HepG2 (cell line): Measurements from ENCODE around the gene GJC2. TPM values are rescaled to one million over a fixed set of nuclear protein-coding genes. Genes with fewer than 3 reads are reported as not detected.

Experiments
- ATAC-seq: fragments of 200-7000 bp; cut with Tn5 transposase; 3 replicates; pipeline ENCODE4 v1.9.1; 2020; ENCODE audit warnings: mild to moderate bottlenecking, moderate library complexity
- BruUV-seq: library from RNA; stranded (reverse); fragments of 400-500 nt; replicated peaks from 2 replicates; lab custom pipeline; 2021; lab: Mats Ljungman, UMichigan
- CTCF ChIA-PET: fragments of 300-600 bp; formaldehyde crosslinking; extraction: SDS; loops from one replicate; lab custom pipeline; 2021; ENCODE audit warnings: low total read pairs, inconsistent platforms, low intra/inter-chr PET ratio; lab: Yijun Ruan, JAX
- POLR2A ChIA-PET: fragments of 350-600 bp; sonication (Branson Sonifier 250); formaldehyde crosslinking; loops from one replicate; lab custom pipeline; 2020; ENCODE audit warnings: antibody characterized with exemption, inconsistent platforms; lab: Yijun Ruan, JAX
- DNase-seq: peaks from one replicate; pipeline ENCODE4 v3.0.0-alpha.2; 2015; ENCODE audit warnings: low spot score
- FAIRE-seq: peaks from 3 replicates; lab custom pipeline; 2011; peaks lifted over from hg19 to GRCh38; lab: Jason Lieb, UNC
- H2AFZ ChIP-seq: one replicate; pipeline ENCODE4 v1.6.1; 2011; ENCODE audit warnings: low read length, inconsistent platforms
- H3K27ac ChIP-seq: fragments of 300-600 bp; 3 replicates; pipeline ENCODE4 v1.8.0; 2011; ENCODE audit warnings: mixed run types, mild to moderate bottlenecking, mixed read lengths, low read length, inconsistent platforms; ENCODE audit not compliant: insufficient read depth; ENCODE audit errors: extremely low read length
- H3K27me3 ChIP-seq, 2 experiments: fragments of 200-600 bp in 1 of 2; 2 replicates in 1 of 2; 3 replicates in 1 of 2; pipeline versions ENCODE4 v1.6.0 to v1.8.0; 2011; ENCODE audit warnings: low read length in 2 of 2, mild to moderate bottlenecking in 2 of 2, moderate library complexity in 2 of 2, inconsistent platforms in 1 of 2; ENCODE audit not compliant: insufficient read depth in 2 of 2, control insufficient read depth in 1 of 2
- H3K36me3 ChIP-seq, 2 experiments: fragments of 200-600 bp in 1 of 2; replicated peaks in 1 of 2; 2 replicates in 1 of 2; 3 replicates in 1 of 2; pipeline versions ENCODE4 v1.5.1 to v1.8.0; 2011; ENCODE audit warnings: low read length in 2 of 2, inconsistent platforms in 1 of 2; ENCODE audit not compliant: insufficient read depth in 2 of 2, control insufficient read depth in 1 of 2
- H3K4me1 ChIP-seq: 2 replicates; pipeline ENCODE4 v1.5.1; 2012; ENCODE audit warnings: low read length, inconsistent platforms; ENCODE audit not compliant: insufficient read depth
- H3K4me2 ChIP-seq: 2 replicates; pipeline ENCODE4 v1.6.0; 2011; ENCODE audit warnings: low read depth, low read length, inconsistent platforms
- H3K4me3 ChIP-seq, 3 experiments: fragments of 200-600 bp in 1 of 3; sonication (generic), shearing (Covaris generic) in 1 of 3; replicated peaks in 1 of 3; 2 replicates each; pipeline ENCODE4 v1.5.1; 2011 to 2016; ENCODE audit warnings: low read length in 3 of 3, inconsistent platforms in 2 of 3, low read depth in 2 of 3, mild to moderate bottlenecking in 2 of 3, control low read depth in 1 of 3, mixed read lengths in 1 of 3; ENCODE audit not compliant: insufficient read depth in 1 of 3
- H3K79me2 ChIP-seq: one replicate; pipeline ENCODE4 v1.6.1; 2011; ENCODE audit warnings: low read length, inconsistent platforms; ENCODE audit not compliant: insufficient read depth
- H3K9ac ChIP-seq: 2 replicates; pipeline ENCODE4 v1.6.0; 2011; ENCODE audit warnings: mild to moderate bottlenecking, low read depth, low read length, inconsistent platforms; ENCODE audit not compliant: insufficient read depth
- H3K9me3 ChIP-seq: 2 replicates; pipeline ENCODE4 v1.5.1; 2012; ENCODE audit warnings: mild to moderate bottlenecking, low read length
- H4K20me1 ChIP-seq: 2 replicates; pipeline ENCODE4 v1.6.0; 2011; ENCODE audit warnings: inconsistent platforms, mild to moderate bottlenecking, low read length, moderate library complexity; ENCODE audit not compliant: insufficient read depth
- HCFC1 ChIP-seq: fragments of 150-350 bp; IDR thresholded peaks from 2 replicates; pipeline ENCODE4 v1.6.1; 2014; ENCODE audit warnings: low read depth, low read length
- HMG20B ChIP-seq: conservative IDR thresholded peaks from 2 replicates; pipeline ENCODE4 v1.6.1; 2016; ENCODE audit warnings: missing genetic modification reagents, missing compliant biosample characterization
- ZMYM3 ChIP-seq: sonication (generic); formaldehyde crosslinking; IDR thresholded peaks from 2 replicates; pipeline ENCODE4 v1.5.1; 2020; ENCODE audit warnings: mild to moderate bottlenecking, missing genetic modification reagents
- ZNF225 ChIP-seq: sonication (generic); formaldehyde crosslinking; IDR thresholded peaks from 2 replicates; pipeline ENCODE4 v1.4.0; 2020; ENCODE audit warnings: mild to moderate bottlenecking, missing genetic modification reagents
- ZNF430 ChIP-seq: sonication (generic); formaldehyde crosslinking; IDR thresholded peaks from 2 replicates; pipeline ENCODE4 v1.9.0; 2021; ENCODE audit warnings: mild to moderate bottlenecking, missing genetic modification reagents
- WGBS: methylation state at CpG from one replicate; pipeline ENCODE4 v1.1.6; 2017; ENCODE audit warnings: low lambda C conversion rate; 5-methylcytosine and 5-hydroxymethylcytosine counted together
- in situ Hi-C: cut with HindIII; loops from 2 replicates; pipeline ENCODE4 v1.10.0; 2017; ENCODE audit warnings: low pct_unique_long_range_greater_than_20kb; ENCODE audit not compliant: extremely low pct_ligation_motif_present
- intact Hi-C: fragments of 100-400 bp; cut with micrococcal nuclease; formaldehyde crosslinking; loops from one replicate; pipeline ENCODE4 v1.10.0; 2022; ENCODE audit not compliant: unreplicated experiment
- polyA plus RNA-seq, 8 experiments: library from polyadenylated mRNA; depleted of rRNA in 3 of 8; stranded (reverse) in 7 of 8; unstranded in 1 of 8; fragments of >200 nt; fragmentation: Illumina TruSeq in 4 of 8; extraction: Trizol in 4 of 8; gene quantifications; 2 replicates each; pipeline versions ENCODE4 v1.2.1 to v1.2.3, GENCODE V29; 2011 to 2016; ENCODE audit warnings: low read depth in 4 of 8, missing spikeins in 1 of 8, mixed read lengths in 1 of 8; ENCODE audit not compliant: insufficient read depth in 1 of 8
- total RNA-seq, 5 experiments: library from RNA; depleted of rRNA; stranded (reverse); fragments of >200 nt; fragmentation: Illumina TruSeq; extraction: Trizol; gene quantifications; 2 replicates each; pipeline ENCODE4 v1.2.3, GENCODE V29; 2016; ENCODE audit warnings: low read depth in 1 of 5
- TF ChIP-seq, protein P1 (sequence below): sonication (generic); IDR thresholded peaks from 2 replicates; pipeline ENCODE4 v1.6.1; 2016; ENCODE audit warnings: low read depth, borderline replicate concordance
- TF ChIP-seq, protein P2 (sequence below): sonication (generic); formaldehyde crosslinking; IDR thresholded peaks from 2 replicates; pipeline ENCODE4 v1.5.0; 2020; ENCODE audit warnings: missing genetic modification reagents
- TF ChIP-seq, protein P3 (sequence below), 2 experiments: sonication (generic) in 1 of 2; formaldehyde crosslinking in 1 of 2; IDR thresholded peaks; 2 replicates each; pipeline versions ENCODE4 v1.5.1 to v1.6.1; 2011 to 2020; ENCODE audit warnings: borderline replicate concordance in 1 of 2, low read depth in 1 of 2, low read length in 1 of 2, mild to moderate bottlenecking in 1 of 2, missing genetic modification reagents in 1 of 2, moderate library complexity in 1 of 2

GJC2 gene
- total and polyA plus RNA-seq, 2 of the 13 experiments (the other 11 are each of a cell fraction or from before 2014, with no cell fraction given), result 1.6 to 3.8 TPM

GRCh38 chr1:228176024-228176395, 26.3 kb downstream of the GJC2 start:
- no peaks in the 10 kb centered on the region for H3K4me1 ChIP-seq
- ChIA-PET CTCF (no interaction called here), POLR2A (no interaction called here)
- in situ Hi-C loops (loop anchor here (5.0 kb wide), 1 partner anchor 39 kb away; no protein-coding TSS in a partner anchor), intact Hi-C loops (no loop called here)
- H4K20me1 ChIP-seq, result 0 out of 2 replicates have a peak, but pooled peaks cover 2% of the 10 kb centered on the region
- no peaks in the 10 kb centered on the region for H3K79me2 ChIP-seq
- no peak overlapping the region for H2AFZ ChIP-seq
- no peak overlapping the region for H3K27ac ChIP-seq
- H3K36me3 ChIP-seq, result no peaks in the 10 kb centered on the region; a peak in 1 of 5 replicates
- DNase-seq, result no peak
- TF ChIP-seq ZMYM3 (no peak), HMG20B (CRISPR knock-in tag) (no peak), ZNF225 (CRISPR knock-in tag) (no peak)
- TF ChIP-seq, protein P1, sequence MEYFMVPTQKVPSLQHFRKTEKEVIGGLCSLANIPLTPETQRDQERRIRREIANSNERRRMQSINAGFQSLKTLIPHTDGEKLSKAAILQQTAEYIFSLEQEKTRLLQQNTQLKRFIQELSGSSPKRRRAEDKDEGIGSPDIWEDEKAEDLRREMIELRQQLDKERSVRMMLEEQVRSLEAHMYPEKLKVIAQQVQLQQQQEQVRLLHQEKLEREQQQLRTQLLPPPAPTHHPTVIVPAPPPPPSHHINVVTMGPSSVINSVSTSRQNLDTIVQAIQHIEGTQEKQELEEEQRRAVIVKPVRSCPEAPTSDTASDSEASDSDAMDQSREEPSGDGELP, result no peak
- FAIRE-seq, result no peak
- 100% methylated on average over 1 of the region's 4 CpGs for WGBS
- no peak overlapping the region for H3K9ac ChIP-seq
- BruUV-seq, result no TSS peak
- H3K9me3 ChIP-seq, result no peaks in the 10 kb centered on the region
- no peak overlapping the region for H3K4me3 ChIP-seq
- no peak for ATAC-seq
- no peak overlapping the region for H3K4me2 ChIP-seq
- H3K27me3 ChIP-seq, result no peaks in the 10 kb centered on the region; a peak in 1 of 5 replicates

DNA sequence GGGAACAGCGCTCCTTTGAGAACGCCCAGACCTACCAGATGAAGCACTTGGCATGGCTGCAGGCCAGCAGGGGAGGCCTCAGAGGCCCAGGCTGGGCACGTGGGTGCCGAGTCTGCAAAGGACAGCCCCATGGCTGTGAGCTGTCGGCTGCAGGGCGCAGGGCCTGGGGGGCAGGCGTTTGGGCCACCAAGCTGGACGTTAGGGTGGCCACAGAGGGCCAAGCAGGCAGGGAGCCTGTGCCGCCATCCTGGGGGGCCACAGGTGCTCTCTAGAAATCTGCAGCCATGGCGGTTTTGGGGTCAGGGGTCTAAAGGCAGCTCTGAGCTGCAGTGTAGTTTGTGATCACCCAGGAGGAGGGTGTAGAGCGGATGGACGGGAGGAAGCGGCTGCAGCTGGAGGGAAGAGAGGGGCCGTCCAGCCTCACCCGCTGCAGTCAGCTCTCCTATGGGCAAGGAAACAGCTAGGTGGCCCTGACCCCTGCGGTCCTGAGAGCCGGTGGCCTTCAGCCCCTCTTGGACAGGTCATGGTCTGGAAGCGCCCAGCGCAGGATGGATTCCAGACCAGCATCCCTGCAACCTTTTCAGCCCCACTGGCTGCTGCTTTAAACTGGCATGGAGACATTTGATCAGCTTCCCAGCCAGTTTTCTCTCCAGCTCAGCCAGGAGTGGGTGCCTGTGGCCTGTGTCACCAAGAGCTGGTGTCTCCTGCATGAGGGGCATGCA, 26.9 kb downstream of the GJC2 start:
- TF ChIP-seq, protein P2, sequence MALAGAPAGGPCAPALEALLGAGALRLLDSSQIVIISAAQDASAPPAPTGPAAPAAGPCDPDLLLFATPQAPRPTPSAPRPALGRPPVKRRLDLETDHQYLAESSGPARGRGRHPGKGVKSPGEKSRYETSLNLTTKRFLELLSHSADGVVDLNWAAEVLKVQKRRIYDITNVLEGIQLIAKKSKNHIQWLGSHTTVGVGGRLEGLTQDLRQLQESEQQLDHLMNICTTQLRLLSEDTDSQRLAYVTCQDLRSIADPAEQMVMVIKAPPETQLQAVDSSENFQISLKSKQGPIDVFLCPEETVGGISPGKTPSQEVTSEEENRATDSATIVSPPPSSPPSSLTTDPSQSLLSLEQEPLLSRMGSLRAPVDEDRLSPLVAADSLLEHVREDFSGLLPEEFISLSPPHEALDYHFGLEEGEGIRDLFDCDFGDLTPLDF, result no peak
- TF ChIP-seq ZNF430, result no peak
- no peak for TF ChIP-seq HCFC1
- TF ChIP-seq, protein P3, sequence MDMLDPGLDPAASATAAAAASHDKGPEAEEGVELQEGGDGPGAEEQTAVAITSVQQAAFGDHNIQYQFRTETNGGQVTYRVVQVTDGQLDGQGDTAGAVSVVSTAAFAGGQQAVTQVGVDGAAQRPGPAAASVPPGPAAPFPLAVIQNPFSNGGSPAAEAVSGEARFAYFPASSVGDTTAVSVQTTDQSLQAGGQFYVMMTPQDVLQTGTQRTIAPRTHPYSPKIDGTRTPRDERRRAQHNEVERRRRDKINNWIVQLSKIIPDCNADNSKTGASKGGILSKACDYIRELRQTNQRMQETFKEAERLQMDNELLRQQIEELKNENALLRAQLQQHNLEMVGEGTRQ (IDR thresholded peaks at IDR 0.05; ENCODE audit: low read depth, low read length), result no peak
- TF ChIP-seq, protein P3 (CRISPR knock-in tag; IDR thresholded peaks at IDR 0.05; ENCODE audit: borderline replicate concordance), result no peak
- no peak overlapping the region for H3K4me3 ChIP-seq
- H3K27ac ChIP-seq, result no peak overlapping the region
- no peaks in the 10 kb centered on the region for H3K4me1 ChIP-seq
- no peak overlapping the region for H2AFZ ChIP-seq
- H3K9ac ChIP-seq, result no peak overlapping the region
- ATAC-seq, result no peak
- CTCF ChIA-PET, result no interaction called here
- no TSS peak for BruUV-seq
- 0 out of 2 replicates have a peak, but pooled peaks cover 2% of the 10 kb centered on the region for H4K20me1 ChIP-seq
- intact Hi-C loops, result no loop called here
- no peaks in the 10 kb centered on the region for H3K79me2 ChIP-seq
- no peak for FAIRE-seq
- DNase-seq, result no peak
- POLR2A ChIA-PET, result interaction anchor here (1.0 kb wide), 1 partner anchor 11 kb away, joined by 7 read pairs; the partner anchor contains the start of gene IBA57
- in situ Hi-C loops, result loop anchor here (5.0 kb wide), 1 partner anchor 39 kb away; no protein-coding TSS in a partner anchor
- no peaks in the 10 kb centered on the region; a peak in 1 of 5 replicates for H3K27me3 ChIP-seq
- no peaks in the 10 kb centered on the region for H3K9me3 ChIP-seq
- WGBS, result 91% methylated on average over 16 of the region's 19 CpGs
- H3K4me2 ChIP-seq, result no peak overlapping the region
- no peaks in the 10 kb centered on the region; a peak in 1 of 5 replicates for H3K36me3 ChIP-seq
